Lower lobe of right lung (tissue), 2 donors: ENCODE results near the gene MAP6D1. TPM values are rescaled to one million over a fixed set of nuclear protein-coding genes. Genes with fewer than 3 reads are reported as not detected.

Source experiments
- ATAC-seq, 2 donors: fragments of 200-7000 bp; cut with Tn5 transposase; one replicate each; pipeline ENCODE4 v1.9.1; 2020 to 2022; ENCODE audit warnings: mild to moderate bottlenecking in 2 of 2, moderate library complexity in 2 of 2
- DNase-seq: peaks from one replicate; pipeline ENCODE4 v3.0.0-alpha.2; 2020
- H3K27ac ChIP-seq: fragments of 200-600 bp; one replicate; pipeline ENCODE4 v1.8.0; 2022
- H3K27me3 ChIP-seq: fragments of 200-600 bp; one replicate; pipeline ENCODE4 v1.8.0; 2022; ENCODE audit warnings: low read depth
- H3K36me3 ChIP-seq: fragments of 200-600 bp; one replicate; pipeline ENCODE4 v1.8.0; 2022; ENCODE audit warnings: mild to moderate bottlenecking
- H3K4me1 ChIP-seq: fragments of 200-600 bp; one replicate; pipeline ENCODE4 v1.8.0; 2022
- H3K4me3 ChIP-seq: fragments of 200-600 bp; one replicate; pipeline ENCODE4 v1.8.0; 2022; ENCODE audit warnings: mild to moderate bottlenecking
- H3K9me3 ChIP-seq: fragments of 200-600 bp; one replicate; pipeline ENCODE4 v1.8.0; 2022
- intact Hi-C: fragments of 100-400 bp; cut with DNase I; formaldehyde crosslinking; loops from one replicate; pipeline ENCODE4 v1.11.0; 2022
- total RNA-seq: library from RNA; stranded (reverse); fragmentation: NEBNext Ultra II Directional; extraction: Animal tissue kit (Norgen Biotek cat#: 25700); gene quantifications from one replicate; pipeline ENCODE4 v1.2.1, GENCODE V29; 2021
- TF ChIP-seq, protein P1 (sequence below): fragments of 200-600 bp; IDR thresholded peaks from one replicate; pipeline ENCODE4 v1.8.0; 2022; ENCODE audit warnings: antibody characterized with exemption, mild to moderate bottlenecking
- donor health status: DM: no; HTN: yes; CAD: no; lungs with severe emphysema.

Gene MAP6D1
- total RNA-seq, 1 donor from 2014 or later = 1.9 TPM

- no peak for DNase-seq
- TF ChIP-seq, protein P1, sequence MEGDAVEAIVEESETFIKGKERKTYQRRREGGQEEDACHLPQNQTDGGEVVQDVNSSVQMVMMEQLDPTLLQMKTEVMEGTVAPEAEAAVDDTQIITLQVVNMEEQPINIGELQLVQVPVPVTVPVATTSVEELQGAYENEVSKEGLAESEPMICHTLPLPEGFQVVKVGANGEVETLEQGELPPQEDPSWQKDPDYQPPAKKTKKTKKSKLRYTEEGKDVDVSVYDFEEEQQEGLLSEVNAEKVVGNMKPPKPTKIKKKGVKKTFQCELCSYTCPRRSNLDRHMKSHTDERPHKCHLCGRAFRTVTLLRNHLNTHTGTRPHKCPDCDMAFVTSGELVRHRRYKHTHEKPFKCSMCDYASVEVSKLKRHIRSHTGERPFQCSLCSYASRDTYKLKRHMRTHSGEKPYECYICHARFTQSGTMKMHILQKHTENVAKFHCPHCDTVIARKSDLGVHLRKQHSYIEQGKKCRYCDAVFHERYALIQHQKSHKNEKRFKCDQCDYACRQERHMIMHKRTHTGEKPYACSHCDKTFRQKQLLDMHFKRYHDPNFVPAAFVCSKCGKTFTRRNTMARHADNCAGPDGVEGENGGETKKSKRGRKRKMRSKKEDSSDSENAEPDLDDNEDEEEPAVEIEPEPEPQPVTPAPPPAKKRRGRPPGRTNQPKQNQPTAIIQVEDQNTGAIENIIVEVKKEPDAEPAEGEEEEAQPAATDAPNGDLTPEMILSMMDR = no peak
- Histone ChIP-seq H3K4me3 (no peak overlapping the region), H3K27ac (no peak overlapping the region), H3K36me3 (peaks cover 99% of the 10 kb centered on the region), H3K9me3 (no peaks in the 10 kb centered on the region), H3K4me1 (no peaks in the 10 kb centered on the region), H3K27me3 (no peaks in the 10 kb centered on the region)
- intact Hi-C loops = no loop called here
- ATAC-seq = no peak
These were observed 37.2 kb upstream of the MAP6D1 start for GRCh38 chr3:183862610-183863009.

GRCh38 chr3:183857863-183858262, 32.5 kb upstream of the MAP6D1 start:
- no peak overlapping the region for H3K27ac ChIP-seq
- no peaks in the 10 kb centered on the region for H3K27me3 ChIP-seq
- TF ChIP-seq, protein P1 = no peak
- H3K9me3 ChIP-seq = no peaks in the 10 kb centered on the region
- intact Hi-C loops = no loop called here
- H3K4me3 ChIP-seq = no peak overlapping the region
- no peaks in the 10 kb centered on the region for H3K4me1 ChIP-seq
- DNase-seq (no peak), ATAC-seq (no peak)
- H3K36me3 ChIP-seq = peaks cover 82% of the 10 kb centered on the region

DNA sequence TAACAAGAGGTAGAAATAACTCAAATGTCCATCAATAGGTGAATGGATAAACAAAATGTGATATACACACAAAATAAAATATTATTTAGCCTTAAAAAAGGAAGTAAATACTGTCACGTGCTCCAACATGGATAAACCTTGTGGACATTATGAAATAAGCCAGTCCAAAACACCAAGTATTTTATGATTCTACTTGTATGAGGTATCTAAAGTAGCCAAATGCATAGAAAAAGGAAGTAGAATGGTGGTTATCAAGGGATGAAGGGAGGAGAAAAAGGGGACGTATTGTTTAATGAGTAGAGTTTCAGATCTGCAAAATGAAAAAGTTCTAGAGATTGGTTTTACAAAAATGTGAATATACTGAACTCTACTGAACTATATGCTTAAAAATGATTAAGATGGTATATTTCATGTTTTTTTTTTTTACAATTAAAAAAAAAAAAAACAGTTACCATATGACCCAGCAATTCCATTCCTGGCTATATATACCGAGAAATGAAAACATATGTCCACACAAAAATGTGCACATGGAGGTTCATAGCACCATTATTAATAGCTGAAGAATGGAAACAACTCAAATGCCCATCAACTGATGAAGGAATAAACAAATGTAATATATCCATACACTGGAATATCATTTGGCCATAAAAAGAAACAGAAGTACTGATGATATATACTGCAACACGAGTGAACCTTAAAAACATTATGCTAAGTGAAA, 29.1 kb upstream of the MAP6D1 start:
- TF ChIP-seq, protein P1 = no peak
- Histone ChIP-seq H3K9me3 (no peaks in the 10 kb centered on the region), H3K4me3 (no peak overlapping the region), H3K27me3 (no peaks in the 10 kb centered on the region), H3K4me1 (no peaks in the 10 kb centered on the region), H3K36me3 (peaks cover 71% of the 10 kb centered on the region), H3K27ac (no peak overlapping the region)
- ATAC-seq (no peak), DNase-seq (no peak)
- intact Hi-C loops = no loop called here

- ATAC-seq (no peak), DNase-seq (no peak)
- intact Hi-C loops = no loop called here
- Histone ChIP-seq H3K27ac (no peak overlapping the region), H3K9me3 (no peaks in the 10 kb centered on the region), H3K27me3 (no peaks in the 10 kb centered on the region), H3K36me3 (peaks cover 93% of the 10 kb centered on the region), H3K4me1 (no peaks in the 10 kb centered on the region), H3K4me3 (no peak overlapping the region)
- TF ChIP-seq, protein P1 = no peak
These were observed 20.4 kb upstream of the MAP6D1 start for GRCh38 chr3:183845608-183846288.

DNA sequence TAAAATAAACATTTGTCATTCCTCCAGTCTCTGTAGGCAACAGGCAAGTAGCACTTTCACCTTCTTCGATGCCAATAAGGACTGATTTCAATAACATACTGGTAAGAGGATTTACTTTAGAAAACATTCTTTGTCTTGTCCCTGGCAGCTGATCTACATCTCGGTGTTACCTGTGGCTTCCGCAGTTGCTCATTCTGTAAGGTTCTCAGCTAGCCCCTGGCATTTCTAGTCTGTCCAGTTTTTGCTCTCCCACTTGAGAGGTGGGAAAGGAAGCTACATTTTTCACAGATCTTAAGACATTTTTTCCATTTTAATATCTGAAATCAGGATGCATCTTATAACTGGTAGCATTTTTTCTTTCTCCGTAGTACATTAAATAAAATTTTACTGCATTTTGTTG, 19.7 kb upstream of the MAP6D1 start:
- H3K36me3 ChIP-seq = peaks cover 96% of the 10 kb centered on the region
- TF ChIP-seq, protein P1 = no peak
- H3K27ac ChIP-seq = no peak overlapping the region
- intact Hi-C loops = no loop called here
- no peak overlapping the region for H3K4me3 ChIP-seq
- no peaks in the 10 kb centered on the region for H3K27me3 ChIP-seq
- no peak for ATAC-seq
- no peaks in the 10 kb centered on the region for H3K4me1 ChIP-seq
- DNase-seq = no peak
- no peaks in the 10 kb centered on the region for H3K9me3 ChIP-seq
